Inflammatory macrophage (primary cell): ENCODE measurements around the gene RYR3.

ENCODE experiments used
- DNase-seq, 2 donors: peaks; one replicate each; pipeline ENCODE4 v3.0.0-alpha.2; 2020 to 2022

Gene RYR3

GRCh38 chr15:33322091-33322490, 11.3 kb downstream of the RYR3 start:
- DNase-seq: no peak

GRCh38 chr15:33324609-33325008, 13.8 kb downstream of the RYR3 start:
- DNase-seq: no peak

- DNase-seq: no peak
These were observed 16.1 kb downstream of the RYR3 start for GRCh38 chr15:33326908-33327307.

GRCh38 chr15:33328106-33328505, 17.3 kb downstream of the RYR3 start:
- DNase-seq: no peak

- DNase-seq: no peak
These were observed 18.7 kb downstream of the RYR3 start for GRCh38 chr15:33329457-33329856.

- DNase-seq: no peak
These were observed 20.2 kb downstream of the RYR3 start for GRCh38 chr15:33330931-33331330.

- no peak for DNase-seq
These were observed 31.2 kb downstream of the RYR3 start for GRCh38 chr15:33341953-33342352.

- no peak for DNase-seq
These were observed 32.5 kb downstream of the RYR3 start for GRCh38 chr15:33343275-33343674.

- no peak for DNase-seq
These were observed 33.3 kb downstream of the RYR3 start for GRCh38 chr15:33344111-33344510.

GRCh38 chr15:33344530-33344929, 33.8 kb downstream of the RYR3 start:
- no peak for DNase-seq

GRCh38 chr15:33354411-33354810, 43.6 kb downstream of the RYR3 start:
- DNase-seq: no peak

- DNase-seq: no peak
These were observed 47.1 kb downstream of the RYR3 start for GRCh38 chr15:33357845-33358244.

GRCh38 chr15:33358306-33358705, 47.5 kb downstream of the RYR3 start:
- DNase-seq: no peak

GRCh38 chr15:33360886-33361285, 50.1 kb downstream of the RYR3 start:
- DNase-seq: no peak

GRCh38 chr15:33369941-33370622, 59.3 kb downstream of the RYR3 start:
- no peak for DNase-seq

GRCh38 chr15:33370623-33371020, 59.9 kb downstream of the RYR3 start:
- no peak for DNase-seq

- no peak for DNase-seq
These were observed 60.4 kb downstream of the RYR3 start for GRCh38 chr15:33371159-33371558.

GRCh38 chr15:33374226-33374914, 63.6 kb downstream of the RYR3 start:
- peak in 1 of 2 donors; percentile 34 for DNase-seq

- DNase-seq: peak; percentile 20 to 40
These were observed 64.5 kb downstream of the RYR3 start for GRCh38 chr15:33375236-33375635.

GRCh38 chr15:33377204-33377603, 66.4 kb downstream of the RYR3 start:
- no peak for DNase-seq

GRCh38 chr15:33378866-33379480, 68.2 kb downstream of the RYR3 start:
- DNase-seq: peak; percentile 11 to 29

- no peak for DNase-seq
These were observed 69.6 kb downstream of the RYR3 start for GRCh38 chr15:33380406-33380805.

- no peak for DNase-seq
These were observed 71.7 kb downstream of the RYR3 start for GRCh38 chr15:33382491-33382890.

- no peak for DNase-seq
These were observed 73.5 kb downstream of the RYR3 start for GRCh38 chr15:33384307-33384706.
